Pancreas (tissue), 10 donors: ENCODE data around the gene NFKBIZ. TPM values are rescaled to one million over a fixed set of nuclear protein-coding genes. Genes with fewer than 3 reads are reported as not detected.

Source experiments
- ATAC-seq, 4 donors: fragments of 200-7000 bp; cut with Tn5 transposase; one replicate each; pipeline versions ENCODE4 v1.8.0 to v1.9.1; 2020; ENCODE audit warnings: mild to moderate bottlenecking in 4 of 4, moderate library complexity in 4 of 4
- DNase-seq, 6 donors: peaks; one replicate each; pipeline ENCODE4 v3.0.0-alpha.2; 2020
- FAIRE-seq: peaks from 2 replicates; lab custom pipeline; 2012; peaks lifted over from hg19 to GRCh38; lab: Jason Lieb, UNC
- H3K27ac ChIP-seq, 4 donors: fragments of 200-600 bp; sonication (generic); 1 replicate in 3 of 4; 2 replicates in 1 of 4; pipeline versions ENCODE4 v1.5.0 to v1.8.0; 2020
- H3K27me3 ChIP-seq, 4 donors: fragments of 200-600 bp; one replicate each; pipeline ENCODE4 v1.8.0; 2021
- H3K36me3 ChIP-seq, 3 donors: fragments of 200-600 bp; sonication (generic) in 1 of 3; one replicate each; pipeline versions ENCODE4 v1.5.0 to v1.8.0; 2020 to 2021
- H3K4me1 ChIP-seq, 3 donors: fragments of 200-600 bp; one replicate each; pipeline ENCODE4 v1.8.0; 2021
- H3K4me3 ChIP-seq, 4 donors: fragments of 200-600 bp; sonication (generic) in 2 of 4; one replicate each; pipeline versions ENCODE4 v1.5.0 to v1.8.0; 2020 to 2021
- H3K9me3 ChIP-seq, 4 donors: fragments of 200-600 bp; one replicate each; pipeline ENCODE4 v1.8.0; 2021
- CTCF ChIP-seq, 4 donors: fragments of 200-600 bp; sonication (generic) in 3 of 4; IDR thresholded peaks; one replicate each; pipeline versions ENCODE4 v1.5.0 to v1.8.0; 2021; ENCODE audit warnings: antibody characterized with exemption in 4 of 4
- WGBS, 2 donors: extraction: QIAGEN DNeasy Blood & Tissue Kit; methylation state at CpG; one replicate each; pipeline ENCODE4 v1.1.7; 2013; 5-methylcytosine and 5-hydroxymethylcytosine counted together
- intact Hi-C, 3 donors: fragments of 100-400 bp; cut with DNase I; formaldehyde crosslinking; loops; one replicate each; pipeline versions ENCODE4 v1.11.1 to v1.14.2; 2022
- polyA plus RNA-seq, 2 donors: library from polyadenylated mRNA; stranded (reverse); fragments of 200-250 nt; gene quantifications; one replicate each; pipeline ENCODE4 v1.2.3, GENCODE V29; 2013
- total RNA-seq, 6 donors: library from RNA; stranded (reverse); fragmentation: NEBNext Ultra II Directional in 4 of 6; extraction: Animal tissue kit (Norgen Biotek cat#: 25700) in 4 of 6; gene quantifications; one replicate each; pipeline versions ENCODE4 v1.2.1 to v1.2.4, GENCODE V29; 2021 to 2023
- donor health status: healthy with polysubstance abuse.
- donor health status: DM: no; HTN: no; CAD: no; lungs with moderate emphysema.
- donor health status: DM: no; HTN: no; CAD: no.
- donor health status: control.
- donor health status: control.
- donor health status: Bipolar disorder and iron deficiency.
- donor health status: DM: yes; HTN: yes; CAD: no.
- donor health status: DM: no; HTN: no; CAD: no.
- donor health status: DM: no; HTN: no; CAD: no.
- donor health status: DM: yes; HTN: yes; CAD: no.

Gene NFKBIZ
- total and polyA plus RNA-seq, 8 donors, result 16.5 to 90.7 (median 30.3) TPM

DNA sequence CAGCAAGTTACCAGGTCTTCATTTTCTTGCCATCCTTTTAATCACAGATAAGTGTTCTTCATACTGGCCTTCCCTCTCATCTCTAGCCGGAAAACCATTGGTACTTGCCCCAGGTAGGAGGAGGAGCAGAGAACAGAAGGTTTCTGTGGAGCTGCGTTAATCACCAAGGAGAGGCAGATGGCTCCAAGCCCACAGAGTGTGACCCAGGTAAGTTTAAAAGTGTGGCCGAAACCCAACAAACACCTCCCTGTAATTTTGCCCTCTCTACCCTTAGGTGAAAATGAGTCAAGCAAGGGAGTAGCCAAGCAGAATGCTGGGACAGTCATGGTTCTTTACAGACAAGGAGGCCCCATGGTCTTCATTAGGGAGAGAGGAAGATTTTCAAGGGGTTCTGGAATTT lies 37.3 kb downstream of the NFKBIZ start:
- TF ChIP-seq CTCF (IDR thresholded peaks at IDR 0.05), result no peak
- DNase-seq (no peak), FAIRE-seq (no peak), ATAC-seq (no peak)
- WGBS, 2 donors, result 93 to 100% methylated on average over 3 of the region's 3 CpGs
- no peaks in the 10 kb centered on the region for H3K36me3 ChIP-seq
- no peaks in the 10 kb centered on the region for H3K9me3 ChIP-seq
- no peak overlapping the region for H3K27ac ChIP-seq
- H3K4me3 ChIP-seq, result no peak overlapping the region
- intact Hi-C loops, result no loop called here
- H3K4me1 ChIP-seq, result no peaks in the 10 kb centered on the region
- H3K27me3 ChIP-seq, result no peaks in the 10 kb centered on the region

- Histone ChIP-seq H3K4me1 (no peaks in the 10 kb centered on the region), H3K4me3 (no peak overlapping the region), H3K27ac (no peak overlapping the region), H3K27me3 (no peaks in the 10 kb centered on the region), H3K36me3 (no peaks in the 10 kb centered on the region), H3K9me3 (no peaks in the 10 kb centered on the region)
- TF ChIP-seq CTCF (IDR thresholded peaks at IDR 0.05), result no peak
- no peak for DNase-seq
- 80 to 86% methylated on average over 3 of the region's 3 CpGs for WGBS, 2 donors
- no peak for ATAC-seq
- intact Hi-C loops, result no loop called here
- no peak for FAIRE-seq
Observed at GRCh38 chr3:101888653-101889052, 39.3 kb downstream of the NFKBIZ start.

DNA sequence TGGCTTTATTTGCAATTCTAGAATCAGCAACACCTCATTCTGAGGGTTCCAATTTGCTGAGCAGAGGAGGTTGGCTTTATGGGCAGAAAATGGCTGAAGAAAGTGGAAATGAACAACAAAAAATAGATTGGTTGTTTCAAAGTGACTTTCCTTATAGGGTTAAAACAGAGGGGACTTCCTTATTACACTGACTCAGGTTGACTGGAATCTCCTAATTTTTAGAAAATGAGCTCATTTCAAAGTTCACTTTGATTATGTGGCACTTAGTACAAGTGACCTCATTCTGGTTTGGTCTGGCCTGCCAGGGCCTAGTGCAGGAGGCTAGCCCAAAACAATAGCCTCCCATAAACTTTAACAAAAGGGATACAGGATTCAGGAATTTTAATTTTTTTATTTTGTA lies 41.4 kb downstream of the NFKBIZ start:
- no peaks in the 10 kb centered on the region for H3K9me3 ChIP-seq
- H3K4me1 ChIP-seq, result no peaks in the 10 kb centered on the region
- H3K4me3 ChIP-seq, result no peak overlapping the region
- no peak for TF ChIP-seq CTCF (IDR thresholded peaks at IDR 0.05)
- FAIRE-seq (no peak), DNase-seq (no peak), ATAC-seq (peak in 2 of 4 donors; percentile 54 to 69)
- no peaks in the 10 kb centered on the region for H3K27me3 ChIP-seq
- H3K36me3 ChIP-seq, result no peaks in the 10 kb centered on the region
- intact Hi-C loops, result no loop called here
- H3K27ac ChIP-seq, result no peak overlapping the region

DNA sequence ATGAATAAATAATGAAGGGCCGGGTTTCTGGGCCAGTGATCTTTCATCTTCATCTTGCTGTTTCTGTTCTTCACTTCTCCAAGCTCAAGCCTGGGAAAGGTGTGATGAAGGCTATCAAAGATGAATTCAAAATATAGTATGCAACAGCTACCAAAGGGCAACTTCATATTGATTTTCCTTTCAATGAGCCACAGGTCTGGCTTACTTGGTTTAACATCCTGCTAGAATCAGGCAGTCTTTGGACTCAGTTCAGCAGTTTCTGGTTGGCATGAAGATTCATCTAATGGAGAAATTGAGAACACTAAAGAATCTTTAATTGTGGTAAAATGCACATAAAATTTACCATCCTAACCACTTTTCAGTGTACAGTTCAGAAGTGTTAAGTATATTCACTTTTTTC lies 43.3 kb downstream of the NFKBIZ start:
- Histone ChIP-seq H3K27me3 (no peaks in the 10 kb centered on the region), H3K27ac (no peak overlapping the region), H3K9me3 (no peaks in the 10 kb centered on the region), H3K4me1 (no peaks in the 10 kb centered on the region), H3K4me3 (no peak overlapping the region), H3K36me3 (no peaks in the 10 kb centered on the region)
- ATAC-seq (no peak), DNase-seq (no peak), FAIRE-seq (no peak)
- intact Hi-C loops, result no loop called here
- WGBS, 2 donors, result 84 to 88% methylated on average over 1 of the region's 1 CpG
- no peak for TF ChIP-seq CTCF (IDR thresholded peaks at IDR 0.05)

DNA sequence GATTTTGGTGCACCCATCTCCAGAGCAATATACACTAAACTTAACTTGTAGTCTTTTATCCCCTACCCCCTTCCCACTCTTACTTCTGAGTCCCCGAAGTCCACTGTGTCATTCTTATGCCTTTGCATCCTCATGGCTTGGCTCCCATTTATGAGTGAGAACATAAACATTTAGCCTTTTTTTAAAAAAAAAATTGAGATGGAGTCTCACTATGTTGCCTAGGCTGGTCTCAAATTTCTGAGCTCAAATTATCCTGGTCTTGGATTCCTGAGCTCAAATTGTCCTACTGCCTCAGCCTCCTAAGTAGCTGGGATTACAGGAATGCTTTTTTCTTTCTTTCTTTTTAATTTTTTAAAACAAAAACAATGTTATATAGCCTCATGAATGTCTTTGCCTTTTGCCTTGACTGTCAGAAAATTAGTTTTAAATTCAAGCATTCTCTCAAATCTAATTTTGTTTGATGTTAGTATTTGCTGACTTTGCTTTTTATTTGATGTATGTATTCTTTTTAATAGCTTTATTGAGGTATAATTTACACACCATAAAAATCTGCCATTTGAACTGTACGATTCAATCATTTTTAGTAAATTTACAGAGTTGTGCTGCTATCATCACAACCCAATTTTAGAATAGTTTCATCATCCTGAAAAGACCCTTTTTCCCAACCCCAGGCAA lies 46.9 kb downstream of the NFKBIZ start:
- H3K4me3 ChIP-seq, result no peak overlapping the region
- H3K27me3 ChIP-seq, result no peaks in the 10 kb centered on the region
- TF ChIP-seq CTCF (IDR thresholded peaks at IDR 0.05), result no peak
- H3K27ac ChIP-seq, result no peak overlapping the region
- FAIRE-seq, result no peak
- WGBS, 2 donors, result 87 to 99% methylated on average over 2 of the region's 2 CpGs
- no peak for ATAC-seq
- DNase-seq, result no peak
- H3K4me1 ChIP-seq, result no peaks in the 10 kb centered on the region
- H3K9me3 ChIP-seq, result no peaks in the 10 kb centered on the region
- H3K36me3 ChIP-seq, result no peaks in the 10 kb centered on the region
- intact Hi-C loops, result no loop called here
